HG03095 (cell line): ENCODE measurements around the gene PLEKHA5.

Experiments
- ATAC-seq: cut with Tn5 transposase; IDR thresholded peaks from one replicate; pipeline ENCODE4 v1.9.1; 2021; ENCODE audit warnings: moderate library complexity; ENCODE audit not compliant: unreplicated experiment

Gene PLEKHA5

DNA sequence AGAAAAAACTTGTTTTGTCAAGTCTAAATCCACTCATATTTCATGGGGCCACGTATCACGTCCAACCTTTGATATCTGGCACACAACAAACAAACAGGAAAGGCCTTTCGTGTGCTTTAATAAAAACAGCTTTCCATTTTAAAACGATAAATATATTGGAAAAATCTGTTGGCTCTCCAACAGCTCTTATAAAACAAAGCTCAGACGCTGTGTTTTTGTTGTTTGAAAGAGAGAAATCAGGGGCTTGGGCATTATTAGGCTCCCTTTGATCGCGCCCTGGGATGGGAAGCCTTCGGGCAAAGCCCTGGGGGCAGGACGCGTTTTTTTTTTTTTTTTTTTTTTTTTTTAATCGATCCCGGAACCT lies 429 bp upstream of the PLEKHA5 start:
- no peak for ATAC-seq

DNA sequence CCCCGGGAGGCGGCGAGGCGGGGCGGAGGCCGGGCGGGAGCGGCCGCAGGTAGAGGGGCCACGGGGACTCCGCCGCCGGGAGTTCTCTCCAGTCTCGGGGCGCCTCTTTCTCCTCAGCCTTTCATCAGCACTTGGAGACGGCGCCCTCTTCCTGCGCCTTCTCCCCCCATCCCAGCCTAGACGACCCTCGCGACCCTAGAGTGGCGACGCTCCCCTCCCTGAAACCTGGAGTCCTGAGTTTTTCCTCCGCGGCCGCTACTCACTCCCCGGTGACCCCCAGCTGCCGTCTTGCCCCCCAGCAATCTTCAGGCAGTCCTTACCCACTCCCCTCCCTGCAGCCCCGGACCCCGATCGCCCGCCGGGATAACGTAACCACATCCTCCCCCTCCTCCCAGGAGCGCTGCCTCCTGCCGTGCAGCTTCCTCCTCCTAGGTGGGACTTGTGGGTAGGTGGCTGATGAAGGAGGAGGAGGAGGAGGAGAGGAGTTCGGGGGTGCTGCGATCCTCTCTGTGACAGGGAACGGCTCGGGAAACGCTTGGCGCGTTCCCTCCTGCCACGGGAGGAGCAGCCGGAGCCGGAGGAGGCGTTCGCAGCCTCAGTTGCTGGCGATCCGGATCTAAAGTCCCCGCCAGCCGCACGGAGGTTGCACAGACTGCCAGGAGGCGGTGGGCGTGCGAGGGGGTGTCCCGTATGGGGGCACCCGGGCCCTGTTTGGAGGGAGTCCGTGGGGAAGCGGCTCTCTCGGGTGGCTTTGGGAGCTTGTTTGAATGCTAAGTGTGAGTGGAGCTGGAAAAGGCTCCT lies 891 bp downstream of the PLEKHA5 start:
- ATAC-seq, result no peak

DNA sequence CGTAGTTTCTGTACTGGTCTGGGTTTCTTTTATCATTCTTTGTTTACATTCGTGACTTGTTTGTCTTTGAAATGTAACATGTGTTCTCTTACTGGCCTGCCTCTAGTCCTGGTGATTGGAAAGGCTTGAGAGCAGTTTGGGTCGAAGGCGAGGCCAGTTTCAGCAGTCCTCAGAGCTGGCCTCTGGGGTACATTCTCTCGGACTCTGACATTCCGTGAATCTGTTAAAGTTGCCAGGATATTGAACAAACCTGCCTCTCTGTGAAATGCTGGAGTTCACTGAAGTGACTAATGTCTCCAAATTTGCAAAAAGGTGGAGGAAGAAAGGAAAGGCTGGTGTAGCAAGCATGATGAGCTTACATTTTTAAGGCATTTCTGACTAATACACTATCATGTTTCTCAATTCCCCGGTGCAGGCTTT lies 1.5 kb downstream of the PLEKHA5 start:
- ATAC-seq, result no peak

DNA sequence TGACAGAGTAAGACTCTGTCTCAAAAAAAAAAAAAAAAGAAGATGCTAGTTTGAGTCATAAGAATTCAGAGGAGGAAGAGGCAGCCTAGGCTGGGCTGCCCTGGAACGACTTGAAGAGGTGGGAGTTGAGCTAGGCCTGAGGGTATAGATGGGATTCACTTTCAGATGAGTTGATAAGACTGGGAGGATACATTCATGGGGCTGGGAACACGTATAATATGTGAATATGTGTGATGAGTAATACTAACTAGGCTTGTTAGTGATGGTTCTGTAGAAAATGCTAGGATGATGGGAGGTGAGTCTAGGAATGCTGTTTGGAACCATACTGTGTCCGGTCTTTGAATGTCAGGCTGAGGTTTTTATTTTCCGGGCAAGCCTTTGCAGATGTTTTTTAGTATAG lies 9.0 kb downstream of the PLEKHA5 start:
- no peak for ATAC-seq

DNA sequence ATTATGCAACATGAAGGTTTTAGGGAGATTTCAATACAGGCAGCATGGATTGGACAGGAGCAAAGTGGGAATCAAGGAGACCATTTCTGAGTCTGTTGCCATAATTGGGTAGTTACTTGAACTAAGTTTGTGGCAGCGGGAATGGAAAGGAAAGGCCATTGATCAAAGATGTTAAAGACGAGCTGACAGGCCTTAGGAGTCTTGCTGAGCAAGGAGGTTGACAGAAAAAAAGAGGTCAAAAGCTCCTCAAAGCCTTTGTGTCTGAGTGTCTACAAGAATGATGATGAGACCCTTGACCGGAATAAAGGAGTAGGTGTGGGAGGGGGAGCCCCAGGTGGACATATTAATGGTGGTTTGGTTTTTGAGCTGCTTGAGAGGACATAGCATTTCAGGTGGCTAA lies 9.4 kb downstream of the PLEKHA5 start:
- ATAC-seq, result no peak

DNA sequence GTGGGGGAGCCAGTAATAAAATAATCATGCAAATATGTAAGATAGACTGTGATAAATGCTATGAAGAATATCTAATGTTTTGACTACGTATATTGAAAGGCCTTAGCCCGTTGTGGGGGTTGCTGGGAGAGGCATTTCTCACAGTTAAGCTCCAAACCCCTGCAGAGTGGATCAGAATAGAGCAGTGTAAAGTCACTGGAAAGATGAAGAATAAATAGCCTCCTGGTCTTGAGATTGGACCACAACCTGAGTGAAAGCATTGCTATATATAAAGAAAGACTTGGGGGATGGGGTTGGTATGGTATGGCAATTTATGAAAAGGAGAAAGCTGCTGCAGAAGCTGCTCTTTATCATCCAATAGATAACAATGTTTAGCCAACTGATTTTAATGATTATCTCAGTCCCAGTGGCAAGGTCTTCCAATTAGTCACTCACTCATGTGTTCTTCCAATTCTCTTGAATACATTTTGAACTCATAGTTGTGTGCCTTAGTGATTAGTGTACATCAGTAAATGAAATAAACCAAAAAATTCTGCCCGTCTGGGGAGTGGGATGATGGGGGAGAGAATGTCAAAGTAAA lies 10.2 kb downstream of the PLEKHA5 start:
- ATAC-seq, result no peak

DNA sequence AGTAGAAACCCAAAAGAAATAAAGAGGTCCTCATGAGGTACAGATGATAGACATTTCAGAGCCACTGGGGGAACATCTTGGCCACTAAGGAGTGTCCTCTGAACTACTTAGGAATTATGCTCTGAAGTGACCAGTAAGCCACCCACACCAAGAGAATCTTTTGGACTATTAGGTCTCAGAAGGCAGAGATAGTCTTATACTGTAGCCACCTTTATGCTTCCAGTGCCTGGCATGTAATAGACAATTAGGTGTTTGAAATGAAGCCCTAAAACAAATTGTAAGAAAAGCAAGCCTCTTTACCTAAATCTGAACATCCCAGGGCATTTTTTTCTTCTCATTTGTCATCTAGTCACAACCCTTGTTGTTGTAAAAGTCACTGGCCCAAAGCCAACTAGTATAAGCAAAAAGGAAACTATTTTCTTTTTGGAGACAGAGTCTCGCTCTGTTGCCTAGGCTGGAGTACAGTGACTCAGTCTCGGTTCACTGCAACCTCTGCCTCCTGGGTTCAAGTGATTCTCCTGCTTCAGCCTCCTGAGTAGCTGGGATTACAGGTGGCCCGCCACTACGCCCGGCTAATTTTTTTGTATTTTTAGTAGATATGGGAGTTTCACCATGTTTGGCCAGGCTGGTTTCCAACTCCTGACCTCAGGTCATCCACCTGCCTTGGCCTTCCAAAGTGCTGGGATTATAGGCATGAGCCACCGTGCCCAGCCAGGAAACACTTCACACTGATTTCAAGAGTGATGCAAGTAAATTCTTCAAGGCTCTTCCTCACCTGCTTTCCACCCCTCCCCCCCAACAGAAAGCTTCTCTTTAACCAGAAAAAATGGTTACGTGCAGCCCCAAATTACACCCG lies 11.1 kb downstream of the PLEKHA5 start:
- no peak for ATAC-seq

DNA sequence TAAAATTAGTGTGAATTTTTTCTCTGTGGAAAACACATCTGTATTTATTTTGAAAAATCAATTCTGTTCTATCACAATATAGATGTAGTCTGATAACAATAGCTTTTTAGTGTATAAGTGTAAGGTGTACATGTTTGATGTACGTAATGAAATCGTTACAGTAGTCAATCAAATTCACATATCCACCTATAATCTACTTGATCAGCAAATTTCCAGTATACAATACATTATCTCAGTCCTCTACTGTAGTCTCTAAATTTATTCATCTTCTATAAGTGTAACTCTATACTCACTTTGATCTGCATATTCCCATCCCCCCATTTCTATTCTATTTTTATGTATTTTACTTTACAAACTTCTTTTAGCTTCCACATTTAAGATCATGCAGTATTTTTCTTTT lies 13.0 kb downstream of the PLEKHA5 start:
- no peak for ATAC-seq

DNA sequence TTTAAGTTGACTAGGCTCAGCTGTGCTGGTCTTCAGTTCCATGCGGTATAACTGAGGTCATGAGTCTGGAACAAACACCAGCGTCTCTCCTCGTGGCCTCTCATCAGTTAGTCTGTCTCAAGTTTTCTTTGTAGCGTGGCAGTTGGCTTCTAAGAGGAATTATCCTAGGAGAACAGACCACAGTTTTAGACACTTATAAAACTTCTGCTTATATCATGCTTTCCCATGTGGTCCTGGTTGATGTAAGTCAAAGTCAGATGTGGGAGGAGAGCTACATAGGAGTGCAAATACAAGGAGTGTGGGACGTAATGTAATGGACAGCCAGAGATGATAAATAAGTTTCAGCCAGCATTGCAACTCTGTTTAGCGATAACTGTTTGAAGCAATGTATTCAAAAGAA lies 14.8 kb downstream of the PLEKHA5 start:
- no peak for ATAC-seq

DNA sequence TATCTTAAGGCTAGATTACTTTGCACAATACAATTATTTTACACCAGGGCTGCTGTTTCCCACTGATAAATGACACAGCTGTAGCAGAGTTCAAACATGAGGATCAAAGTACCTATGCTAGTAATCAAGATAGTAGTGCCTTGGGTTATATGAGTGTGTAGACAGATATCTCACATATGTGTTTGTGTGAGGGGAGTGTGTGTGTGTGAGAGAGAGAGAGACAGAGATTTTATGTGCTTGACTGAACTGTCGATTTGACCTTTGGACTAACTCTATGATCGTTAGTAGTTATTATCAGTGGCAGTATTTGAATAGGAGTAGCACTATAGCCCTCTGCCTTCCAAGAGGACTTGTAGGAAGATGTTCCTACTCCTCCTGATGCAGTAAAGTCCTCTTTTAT lies 15.5 kb downstream of the PLEKHA5 start:
- ATAC-seq, result no peak

DNA sequence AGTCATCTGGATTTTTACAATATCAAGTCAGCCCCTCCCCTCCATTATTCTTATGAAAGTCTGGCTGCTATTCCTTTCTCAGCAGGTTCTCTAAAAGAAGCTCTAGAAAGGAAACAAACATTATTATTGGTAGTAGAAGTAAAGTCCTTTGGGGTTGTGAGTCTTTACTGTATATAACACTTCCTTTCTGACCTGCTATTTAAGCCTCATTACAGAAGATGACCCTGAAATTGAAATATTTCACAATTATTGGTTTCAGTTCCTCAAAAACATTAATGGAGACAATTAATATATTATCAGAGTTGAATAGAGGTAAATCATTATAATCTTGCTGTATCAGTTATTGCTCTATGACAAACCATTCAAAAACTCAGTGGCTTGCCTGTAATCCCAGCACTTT lies 19.3 kb downstream of the PLEKHA5 start:
- no peak for ATAC-seq

DNA sequence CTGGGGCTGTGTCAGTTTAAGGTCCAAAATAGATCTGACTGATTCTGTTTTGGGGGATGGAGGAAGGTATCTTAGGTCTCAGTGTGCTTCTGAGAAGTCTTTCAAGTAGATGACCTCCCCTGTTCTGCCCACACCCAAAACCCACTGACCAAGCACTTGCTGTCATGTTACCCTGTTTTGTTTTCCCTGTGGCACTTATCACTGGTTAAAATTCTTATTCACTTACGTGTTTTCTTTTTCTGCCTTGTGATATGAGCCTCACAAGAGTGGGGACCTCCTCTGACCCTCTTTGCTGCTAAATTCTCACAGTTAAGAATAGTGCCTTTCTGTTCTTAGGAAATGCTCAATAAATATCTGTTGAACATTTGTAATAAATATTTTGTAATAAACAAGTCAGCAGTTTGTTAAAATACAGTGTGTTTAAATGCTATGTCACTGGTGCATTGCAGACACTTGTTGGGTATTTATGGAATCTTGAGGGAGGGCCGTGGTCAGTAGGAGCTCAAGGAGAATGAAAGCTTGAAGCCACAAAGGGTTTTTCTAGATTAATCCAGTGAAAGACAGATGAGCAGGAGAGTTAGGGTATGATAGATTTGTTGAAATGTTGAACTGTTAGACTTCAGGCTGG lies 20.9 kb downstream of the PLEKHA5 start:
- ATAC-seq, result no peak

DNA sequence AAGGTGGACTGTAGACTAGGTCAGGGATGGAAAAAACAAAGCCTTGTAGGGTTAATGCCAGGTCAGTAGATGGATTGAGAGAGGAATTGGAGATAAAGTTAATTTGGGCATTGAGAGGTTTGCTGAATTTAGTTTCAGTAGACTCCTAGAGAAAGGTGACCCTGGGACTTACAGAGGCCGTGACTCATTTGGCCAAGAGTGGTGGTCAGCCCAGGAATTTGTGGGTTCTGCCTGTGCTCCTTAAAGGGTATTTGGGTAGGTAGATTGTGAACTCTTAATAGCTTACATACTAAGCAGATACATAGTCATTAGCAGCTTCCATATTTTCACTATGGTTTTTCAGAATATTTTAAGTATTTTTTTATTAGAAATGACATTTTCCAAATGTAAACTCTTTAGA lies 21.8 kb downstream of the PLEKHA5 start:
- ATAC-seq, result no peak

DNA sequence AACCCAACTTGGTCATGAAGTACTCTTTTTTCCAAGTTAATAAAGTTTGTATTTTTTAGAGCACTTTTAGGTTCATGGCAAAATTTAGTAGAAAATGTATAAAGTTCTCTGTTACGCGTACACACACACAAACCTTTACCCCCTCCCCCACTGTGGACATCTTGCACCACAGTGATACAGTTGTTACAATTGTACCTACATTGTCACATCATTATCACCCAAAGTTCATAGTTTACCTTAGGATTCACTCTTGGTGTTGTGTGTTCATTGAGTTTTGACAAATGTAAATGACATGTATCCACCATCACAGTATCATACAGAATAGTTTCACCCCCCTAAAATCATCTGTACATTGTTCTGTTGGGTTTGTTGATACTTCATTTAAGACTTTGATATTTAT lies 23.9 kb downstream of the PLEKHA5 start:
- ATAC-seq, result no peak

DNA sequence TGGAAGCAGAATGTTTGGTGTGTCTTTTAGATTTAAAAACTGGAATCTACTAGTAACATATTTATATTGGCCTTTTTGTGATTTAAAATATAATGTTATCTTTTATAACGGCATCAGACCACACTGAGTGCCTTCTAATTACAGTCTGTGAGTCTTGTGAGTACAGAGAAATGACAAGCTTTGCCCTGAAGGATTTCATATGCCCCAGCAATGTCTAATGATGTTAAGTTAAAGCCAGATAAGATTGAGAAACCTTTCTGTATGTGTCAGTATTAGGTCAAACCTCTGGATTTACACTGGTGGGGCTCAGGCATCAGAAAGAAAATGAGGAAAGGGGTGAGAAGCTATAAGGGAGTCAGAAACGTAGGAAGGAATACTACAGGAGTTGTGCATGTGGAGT lies 25.2 kb downstream of the PLEKHA5 start:
- no peak for ATAC-seq

DNA sequence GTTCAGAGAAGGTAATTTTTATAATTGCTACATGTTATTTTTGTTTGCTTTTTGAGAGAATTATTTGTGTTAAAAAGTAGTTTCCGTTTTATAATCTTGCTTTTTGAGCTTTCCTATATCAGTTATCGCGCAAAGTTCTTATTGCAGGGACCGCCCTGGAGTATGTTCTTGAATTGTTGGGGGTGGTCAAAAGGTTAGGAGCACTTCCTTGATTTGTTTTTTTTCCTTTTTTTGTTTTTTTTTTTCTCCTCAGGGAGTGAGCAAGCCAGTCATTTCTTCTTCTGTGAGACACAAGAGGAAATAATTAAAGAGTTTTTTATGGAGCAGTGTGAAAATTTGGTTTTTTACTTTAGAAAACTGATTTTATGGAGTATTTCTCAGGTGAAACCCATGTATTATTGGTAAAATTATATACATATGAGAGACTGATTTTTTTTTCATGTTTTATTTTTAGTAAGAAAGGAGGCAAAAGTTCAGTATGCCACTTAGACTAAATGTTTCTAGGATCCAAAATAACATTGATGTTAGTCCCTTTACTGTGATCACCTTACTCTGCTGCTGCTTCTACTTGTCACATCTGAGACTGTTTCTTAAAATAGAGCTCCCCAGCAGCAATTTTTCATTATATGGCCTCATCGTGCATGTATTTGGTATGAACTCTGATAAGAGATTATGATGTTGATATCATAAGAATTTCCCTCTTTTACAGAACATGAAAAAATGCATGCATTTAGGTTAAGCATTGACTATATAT lies 26.6 kb downstream of the PLEKHA5 start:
- ATAC-seq, result no peak

DNA sequence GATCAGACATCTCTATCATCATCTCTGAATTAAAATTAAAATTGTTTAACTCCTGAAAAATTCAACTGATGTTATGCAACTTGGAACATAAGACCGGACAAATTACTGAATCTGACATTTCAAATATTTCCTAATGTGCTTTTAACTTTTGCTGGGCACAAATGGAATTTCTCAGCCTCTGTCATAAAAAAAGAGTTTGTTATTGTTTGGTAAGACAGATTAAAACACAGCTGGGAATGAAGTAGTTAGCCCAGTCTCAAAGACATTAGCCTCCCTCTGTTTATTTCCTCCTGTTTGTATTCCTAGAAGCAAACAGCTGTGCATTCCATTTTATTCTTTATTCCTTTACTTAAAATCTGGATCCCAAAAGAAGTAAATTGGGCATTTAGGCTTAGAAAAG lies 29.4 kb downstream of the PLEKHA5 start:
- ATAC-seq, result no peak

DNA sequence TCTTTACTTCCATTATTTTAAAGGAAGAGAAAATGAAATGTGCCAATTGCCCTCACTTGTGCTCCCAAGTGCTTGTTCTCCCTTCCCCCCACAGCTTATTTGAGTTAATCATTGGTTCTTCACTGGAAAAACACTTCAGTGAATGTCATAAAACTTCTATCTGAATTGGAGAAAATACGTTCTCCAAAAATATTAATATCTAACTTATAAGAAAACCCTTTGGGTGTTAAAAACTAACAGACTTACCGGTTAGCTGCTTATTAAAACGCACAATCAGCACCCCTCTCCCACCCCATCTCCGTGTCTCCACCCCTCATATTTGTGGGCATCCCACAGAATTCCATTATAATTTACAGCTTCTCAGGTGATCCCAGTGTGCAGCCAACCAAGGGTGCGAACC lies 31.7 kb downstream of the PLEKHA5 start:
- ATAC-seq, result no peak

DNA sequence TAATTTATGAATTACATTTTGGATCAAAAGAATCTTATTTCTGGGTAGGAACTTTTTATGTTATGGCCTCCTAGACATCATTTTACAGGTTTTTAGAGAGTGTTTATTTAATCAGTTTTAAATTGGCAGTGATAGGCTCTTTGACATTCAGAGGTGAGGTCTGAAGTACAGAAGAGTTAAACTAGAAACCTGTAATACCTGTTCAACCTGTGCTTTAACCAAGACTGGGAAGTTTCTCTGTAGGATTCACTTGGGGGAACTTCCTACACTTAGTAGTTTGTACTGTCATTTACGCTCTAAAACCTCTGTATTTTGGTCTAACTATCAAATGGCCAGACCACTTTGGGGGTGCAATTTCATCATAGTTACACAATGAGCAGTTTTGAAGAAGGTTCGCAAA lies 35.9 kb downstream of the PLEKHA5 start:
- no peak for ATAC-seq

DNA sequence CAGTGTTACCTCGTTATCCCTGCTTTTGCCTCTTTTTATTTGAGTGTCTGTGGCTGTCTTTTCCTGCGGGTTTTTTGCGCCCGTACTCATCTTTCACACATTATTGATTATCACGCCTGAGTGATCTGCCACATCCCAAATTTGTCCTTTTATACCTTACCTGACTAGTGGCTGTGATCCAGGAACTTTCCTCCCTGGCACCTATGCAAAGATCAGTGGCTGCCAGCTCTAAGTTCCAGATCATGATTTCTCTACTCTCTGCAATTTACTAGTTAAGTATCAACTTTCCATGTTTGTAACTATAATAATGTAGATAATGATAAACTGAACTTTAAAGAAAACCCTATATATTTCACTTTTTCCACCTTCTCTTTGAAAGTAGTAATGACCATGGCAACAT lies 36.9 kb downstream of the PLEKHA5 start:
- ATAC-seq, result no peak

DNA sequence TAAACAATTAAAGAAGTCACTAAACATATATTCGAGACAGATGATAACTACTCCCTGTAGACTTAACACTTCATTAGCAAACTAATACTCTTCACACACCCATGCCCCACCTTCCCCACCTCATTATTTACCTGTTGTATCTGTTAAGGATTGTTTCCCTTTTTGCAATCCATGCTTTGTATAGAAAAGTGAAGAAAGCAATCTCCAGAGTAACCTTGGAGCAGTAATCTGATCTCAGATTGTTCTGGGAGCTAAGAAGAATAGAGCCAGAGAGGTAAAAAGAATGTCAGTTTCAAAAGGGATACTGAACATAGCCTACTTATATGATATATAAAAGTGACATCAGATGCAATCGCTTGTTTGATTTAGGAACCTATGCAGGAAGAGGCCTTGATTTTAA lies 37.4 kb downstream of the PLEKHA5 start:
- no peak for ATAC-seq
